ENCODE data around the gene OCRL.

Gene OCRL

DNA sequence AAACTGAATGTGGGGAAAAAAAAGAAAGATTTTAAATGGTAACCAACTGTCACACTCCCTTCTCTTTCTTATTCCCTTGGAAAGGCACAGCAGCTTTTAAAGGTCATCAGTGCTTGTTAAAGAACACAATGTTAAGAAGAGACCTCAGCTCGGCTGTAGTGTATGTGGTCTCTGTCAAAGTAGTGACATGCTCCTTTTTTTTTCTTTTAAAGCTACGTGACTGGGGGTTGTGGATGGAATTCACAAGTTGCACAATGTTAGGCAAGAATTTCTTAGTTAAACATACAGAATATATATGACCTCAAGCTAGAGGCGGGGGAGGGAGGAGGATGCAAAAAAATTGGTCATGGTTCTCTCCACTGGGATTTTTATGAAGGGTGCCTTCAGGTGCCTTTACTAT is 45.6 kb downstream of the OCRL start:
- no peak for DNase-seq (ENCODE audit: low spot score)

DNA sequence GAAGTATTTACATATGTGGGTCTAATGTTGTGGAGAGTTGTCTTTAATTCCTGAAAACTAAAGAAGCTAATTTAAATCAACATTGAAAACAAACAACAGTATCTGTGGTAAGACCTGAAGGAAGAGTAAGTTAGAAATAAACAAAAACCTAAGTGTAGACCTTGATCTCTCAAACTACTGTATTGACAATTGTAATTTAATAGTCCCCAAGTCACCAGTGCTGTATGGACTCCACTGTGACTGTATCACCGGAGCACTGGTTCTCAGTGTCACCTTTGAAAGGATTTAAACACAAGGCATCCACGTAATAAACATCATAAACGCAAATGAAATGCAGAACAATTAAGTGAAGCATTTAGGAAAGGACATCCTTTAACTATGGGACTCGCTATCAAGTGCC is 46.4 kb downstream of the OCRL start:
- DNase-seq (ENCODE audit: low spot score), result no peak

DNA sequence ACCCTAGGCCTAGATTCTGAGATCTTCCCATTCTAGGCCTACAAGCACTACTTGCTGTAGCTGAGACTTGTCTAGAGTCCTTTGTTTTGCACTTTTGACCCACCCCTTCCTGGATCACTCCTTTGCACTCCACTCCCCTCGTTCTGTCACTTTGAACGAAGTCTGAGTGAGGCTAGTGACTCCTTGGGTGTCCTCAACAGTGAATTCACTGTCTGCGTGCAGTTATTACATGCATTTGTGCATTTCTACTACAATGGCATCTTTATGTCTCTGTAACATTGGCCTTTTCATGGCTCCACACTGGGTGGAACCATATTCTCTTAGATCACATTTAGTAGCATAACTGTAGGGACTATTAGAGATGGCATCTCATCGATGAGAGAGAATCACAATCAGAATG is 50.5 kb downstream of the OCRL start:
- DNase-seq (ENCODE audit: low spot score), result no peak

DNA sequence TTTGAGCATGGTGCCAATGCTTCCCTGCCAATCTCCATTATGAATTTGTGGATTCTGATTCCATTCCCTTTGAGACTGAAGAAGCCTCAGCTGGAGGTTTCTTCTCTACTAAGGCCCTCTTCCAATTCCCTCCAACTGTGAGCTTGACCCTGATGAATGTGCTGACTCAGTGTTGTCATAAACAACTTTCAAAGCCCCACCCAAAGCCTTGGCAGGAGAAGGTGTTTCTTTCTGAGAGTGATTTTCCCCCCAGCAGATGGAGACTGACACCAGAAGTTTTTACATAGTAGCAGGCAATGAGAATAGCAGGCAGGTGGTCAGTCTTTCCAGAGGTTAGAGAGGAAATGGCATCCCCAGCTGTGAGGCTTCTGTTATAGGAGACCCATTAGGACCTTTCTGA is 53.1 kb downstream of the OCRL start:
- DNase-seq (ENCODE audit: low spot score), result no peak

DNA sequence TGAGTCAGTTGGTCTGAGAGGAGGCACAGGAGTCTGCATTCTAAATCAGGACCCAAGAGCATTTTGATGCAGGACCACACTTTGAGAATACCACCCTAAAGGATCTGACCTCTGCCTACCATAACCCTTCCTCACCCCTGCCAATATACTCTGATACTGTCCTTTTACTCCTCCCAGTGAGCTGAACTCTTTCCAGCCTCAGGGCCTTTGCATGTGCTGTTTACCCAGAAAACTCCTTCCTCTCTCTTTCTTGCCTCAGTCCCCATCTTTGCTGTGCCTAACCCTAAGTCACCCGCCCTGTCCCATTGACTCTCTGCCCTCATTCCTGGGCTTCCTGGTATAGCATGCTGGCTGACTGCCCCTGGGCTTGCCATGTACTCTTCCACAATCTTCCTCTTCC is 54.7 kb downstream of the OCRL start:
- DNase-seq (ENCODE audit: low spot score), result no peak

DNA sequence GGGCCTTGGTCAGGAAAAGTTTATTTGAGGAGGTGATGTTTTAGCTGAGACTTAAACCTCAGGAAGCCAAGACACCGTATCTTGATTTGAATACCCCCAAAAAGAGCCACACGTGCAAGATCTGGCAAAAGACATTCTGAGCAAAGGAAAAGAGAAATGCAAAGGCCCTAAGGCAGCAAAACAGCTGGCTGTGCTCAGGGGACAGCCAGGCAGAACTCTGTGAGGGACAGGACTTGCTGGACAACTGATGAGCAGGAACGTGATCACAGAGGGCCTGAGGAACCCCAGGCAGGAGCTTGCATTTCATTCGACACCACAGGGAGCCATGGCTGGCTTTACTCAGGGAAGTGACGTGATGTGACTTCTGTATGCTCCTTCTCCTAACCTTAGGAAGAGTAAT is 56.0 kb downstream of the OCRL start:
- DNase-seq (ENCODE audit: low spot score), result no peak

DNA sequence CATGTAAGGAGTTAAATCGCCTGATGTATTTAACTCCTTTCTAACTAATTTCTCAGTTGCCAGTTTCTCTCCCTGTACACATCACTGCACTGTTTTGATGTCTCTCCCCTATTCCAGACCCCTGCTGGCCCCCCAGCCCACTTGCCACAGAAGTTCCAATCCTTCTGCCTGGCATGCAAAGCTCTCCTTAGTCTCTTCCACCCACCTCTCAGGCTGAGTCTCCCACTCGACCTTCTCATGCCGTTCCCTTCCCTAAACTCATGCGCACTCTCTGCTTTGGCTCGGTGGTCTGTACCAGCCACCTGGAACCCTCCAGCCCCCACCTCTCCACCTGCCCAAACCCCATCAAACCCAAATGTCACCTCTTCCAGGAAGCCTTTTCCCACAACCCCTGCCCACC is 57.8 kb downstream of the OCRL start:
- no peak for DNase-seq (ENCODE audit: low spot score)

DNA sequence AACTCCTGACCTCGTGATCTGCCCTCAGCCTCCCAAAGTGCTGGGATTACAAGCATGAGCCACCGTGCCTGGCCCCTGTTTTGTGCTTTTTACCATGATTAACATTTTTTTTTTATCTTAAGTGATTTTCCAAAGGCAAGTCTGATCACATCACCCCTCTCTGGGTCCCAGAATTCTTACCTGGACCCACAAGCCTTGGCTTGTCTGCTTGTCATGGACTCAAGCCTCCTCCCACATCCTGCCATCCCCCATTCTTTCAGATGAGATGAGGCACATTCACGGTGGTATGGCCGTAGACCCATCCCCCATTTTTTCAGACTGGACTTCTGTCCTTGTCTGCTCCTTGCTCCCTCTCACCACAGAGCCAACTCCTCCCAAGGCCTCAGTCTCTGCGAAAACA is 59.4 kb downstream of the OCRL start:
- no peak for DNase-seq (ENCODE audit: low spot score)

DNA sequence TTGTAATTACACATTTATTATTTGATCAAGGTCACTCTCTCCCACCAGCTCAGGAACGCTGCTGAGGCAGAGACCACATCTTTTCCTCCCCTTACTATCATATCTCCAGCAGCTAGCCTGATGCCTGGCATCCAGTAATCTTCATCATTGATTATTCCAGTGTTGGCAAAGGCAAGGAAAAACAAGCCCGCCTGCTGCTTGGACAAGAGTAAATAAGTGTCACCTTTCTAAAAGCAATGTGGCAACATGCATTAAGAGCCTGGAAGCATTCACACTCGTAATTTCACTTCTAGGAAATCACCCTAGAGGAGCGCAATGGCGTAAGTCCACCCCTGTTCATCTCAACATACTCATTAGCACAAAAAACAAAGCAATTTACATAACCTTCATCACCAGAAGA is 59.9 kb downstream of the OCRL start:
- DNase-seq (ENCODE audit: low spot score), result no peak

DNA sequence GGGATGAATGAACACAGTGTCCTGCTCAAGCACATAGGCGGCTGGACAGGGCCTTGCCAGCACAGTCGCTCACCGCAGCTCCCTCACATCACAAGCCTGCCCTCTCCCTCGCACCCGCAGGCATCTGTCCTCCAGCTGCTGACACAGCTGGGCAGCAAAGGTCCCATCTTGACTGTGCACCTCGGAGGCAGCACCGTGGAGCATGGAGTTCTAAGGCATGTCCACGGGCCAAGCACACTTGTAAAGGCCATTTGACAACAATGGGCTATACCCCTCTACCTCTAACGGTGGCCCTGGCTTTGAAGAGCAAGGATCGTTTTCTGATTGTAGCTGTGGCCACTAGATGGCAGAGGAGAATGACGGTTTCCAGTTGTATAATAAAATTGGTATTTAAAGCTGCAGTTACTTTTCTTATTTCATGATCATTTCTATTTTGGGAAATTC is 60.9 kb downstream of the OCRL start:
- peak; percentile 43 for DNase-seq (ENCODE audit: low spot score)

DNA sequence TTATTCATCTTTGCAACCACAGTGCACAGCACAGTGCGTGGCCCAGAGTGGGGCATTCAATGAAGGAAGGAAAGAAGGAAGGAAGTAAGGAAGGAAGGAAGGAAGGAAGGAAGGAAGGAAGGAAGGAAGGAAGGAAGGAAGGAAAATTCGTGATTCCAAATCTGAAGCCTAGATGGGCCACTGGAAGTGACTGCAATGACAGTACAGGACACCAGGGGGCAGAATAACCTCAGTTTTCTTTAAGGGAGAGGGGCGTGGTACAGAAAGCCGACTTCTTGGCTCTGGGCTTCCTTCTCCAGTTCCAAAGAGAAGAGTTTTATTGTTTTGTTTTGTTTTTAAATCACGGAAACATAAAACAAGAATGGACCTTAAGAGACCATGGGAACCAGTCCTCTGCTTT is 66.9 kb downstream of the OCRL start:
- DNase-seq (ENCODE audit: low spot score), result peak; percentile 63

DNA sequence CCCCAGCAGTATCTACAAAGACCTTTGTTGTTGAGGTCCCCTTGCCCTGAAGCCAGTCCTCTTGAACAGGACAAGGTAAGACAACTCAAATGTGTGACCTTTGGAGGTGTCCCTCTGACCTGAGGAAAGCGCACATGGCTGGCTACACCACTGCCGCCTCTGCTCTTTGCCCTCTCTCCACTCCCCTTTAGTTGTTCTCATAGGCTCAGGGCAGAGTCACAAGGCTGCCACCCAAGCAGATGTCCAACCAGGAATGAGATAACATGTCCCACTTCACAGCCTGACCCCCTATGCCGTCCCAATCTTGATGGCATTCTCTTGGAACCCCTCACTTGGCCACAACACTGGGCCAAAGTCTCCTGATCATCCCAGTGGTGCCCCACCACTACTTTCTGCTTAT is 68.4 kb downstream of the OCRL start:
- DNase-seq (ENCODE audit: low spot score), result no peak

DNA sequence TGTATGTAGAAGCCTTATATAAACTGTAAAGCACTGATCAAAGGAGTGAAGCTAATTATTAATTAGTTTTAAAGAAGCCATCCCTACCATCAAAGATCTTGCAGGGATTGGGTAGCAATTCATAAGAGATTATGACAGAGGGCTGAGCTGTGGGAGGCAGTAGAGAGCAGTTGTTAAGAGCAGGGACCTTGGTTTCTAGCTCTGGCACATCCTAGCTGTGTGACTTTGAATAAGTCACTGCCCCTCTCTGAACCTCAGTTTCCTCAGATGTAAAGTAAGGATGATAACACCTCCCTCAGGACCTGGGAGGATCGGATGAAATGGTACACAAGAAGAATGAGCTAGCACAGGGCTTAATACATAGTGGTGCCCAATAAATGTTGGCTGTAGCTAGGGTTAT is 69.3 kb downstream of the OCRL start:
- no peak for DNase-seq (ENCODE audit: low spot score)

DNA sequence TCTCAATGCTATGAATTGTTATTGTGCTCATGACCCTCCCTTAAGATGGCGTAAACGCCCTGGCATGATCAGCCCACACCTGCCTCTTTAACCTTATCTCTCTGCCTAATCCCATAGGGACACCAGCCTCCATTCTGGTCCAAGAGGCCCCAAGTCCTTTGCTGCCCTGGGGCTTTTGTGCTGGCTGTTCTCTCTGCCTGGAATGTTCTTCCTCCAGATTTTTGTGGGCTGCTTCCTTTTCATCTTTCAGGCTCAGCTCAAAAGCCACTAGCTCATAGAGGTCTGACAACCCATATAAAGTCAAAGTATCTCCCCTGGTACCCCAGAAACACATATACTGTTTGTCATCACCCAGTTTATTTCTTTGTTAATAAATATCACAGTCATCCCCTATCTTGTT is 72.3 kb downstream of the OCRL start:
- DNase-seq (ENCODE audit: low spot score), result no peak

DNA sequence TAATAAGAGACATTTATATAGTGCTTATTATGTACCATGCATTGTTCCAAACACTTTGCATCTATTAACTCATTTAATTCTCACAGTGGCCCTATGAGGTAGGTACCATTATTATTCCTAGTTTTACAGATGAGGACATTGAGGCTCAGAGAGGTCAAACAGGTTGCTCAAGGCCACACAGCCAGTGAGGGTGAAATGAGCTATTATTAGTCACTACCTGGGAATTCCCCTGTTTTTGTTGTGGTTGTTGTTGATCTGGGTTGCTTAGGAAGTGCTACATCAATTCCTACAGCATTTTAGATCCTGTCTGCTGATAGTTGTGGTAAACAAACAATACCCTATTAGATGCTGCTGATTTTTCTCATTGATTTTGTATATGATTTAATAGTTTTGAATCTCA is 73.5 kb downstream of the OCRL start:
- peak; percentile 27 for DNase-seq (ENCODE audit: low spot score)

DNA sequence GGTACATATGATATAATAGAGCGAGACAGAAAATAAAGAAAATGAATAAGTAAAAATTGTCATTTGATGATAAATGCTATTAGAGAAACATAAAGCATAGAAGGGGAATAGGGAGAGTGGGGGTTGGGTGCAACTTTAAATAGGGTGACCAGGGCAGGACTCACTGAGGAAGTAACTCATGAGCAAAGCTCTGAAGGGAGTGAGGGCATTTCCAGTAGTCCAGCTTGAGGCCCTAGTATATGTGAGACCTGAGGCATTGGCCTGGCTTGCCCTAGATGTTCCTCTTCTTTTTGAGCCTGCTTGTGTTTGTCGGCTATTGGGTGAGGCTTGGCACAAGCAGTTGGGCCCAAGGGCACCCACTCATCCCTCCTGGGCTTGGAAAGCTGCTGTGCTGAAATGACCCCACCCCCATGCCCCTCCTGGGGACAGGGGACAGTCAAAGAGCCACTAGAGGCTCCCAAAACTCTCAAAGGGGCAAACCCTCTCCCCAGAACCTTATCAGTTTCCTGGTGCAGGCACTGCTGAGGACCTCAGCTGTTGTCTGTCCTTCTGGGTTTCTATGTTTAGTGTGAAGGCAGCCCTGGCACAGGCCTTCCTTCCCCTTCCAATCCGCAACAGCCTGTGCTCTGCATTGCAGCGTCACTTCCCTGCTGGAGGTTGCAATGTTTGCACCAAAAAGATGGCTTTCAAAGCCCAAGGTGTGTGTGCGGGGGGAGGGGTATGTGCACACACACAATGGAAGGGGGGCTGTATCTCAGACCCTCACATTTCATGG is 74.6 kb downstream of the OCRL start:
- no peak for DNase-seq (ENCODE audit: low spot score)

DNA sequence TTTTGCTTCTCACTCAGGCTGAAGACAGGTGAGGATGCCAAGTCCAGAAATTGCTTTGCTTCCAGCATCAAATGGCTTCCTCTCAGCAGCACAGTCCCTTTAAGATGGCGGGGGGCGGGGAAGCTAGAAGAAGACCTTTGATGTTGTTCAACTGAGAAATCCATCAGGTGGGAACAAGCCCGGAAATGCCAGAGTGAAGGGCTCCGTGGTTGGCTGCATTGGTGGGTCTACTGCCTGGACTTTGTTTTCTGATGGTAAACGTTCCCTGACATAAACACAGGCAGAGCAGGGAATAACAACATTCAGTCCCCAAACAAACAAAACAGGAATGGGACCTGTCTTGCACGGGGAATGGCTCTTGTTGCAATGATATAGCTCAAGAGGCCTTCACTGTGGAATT is 77.4 kb downstream of the OCRL start:
- DNase-seq (ENCODE audit: low spot score), result no peak

DNA sequence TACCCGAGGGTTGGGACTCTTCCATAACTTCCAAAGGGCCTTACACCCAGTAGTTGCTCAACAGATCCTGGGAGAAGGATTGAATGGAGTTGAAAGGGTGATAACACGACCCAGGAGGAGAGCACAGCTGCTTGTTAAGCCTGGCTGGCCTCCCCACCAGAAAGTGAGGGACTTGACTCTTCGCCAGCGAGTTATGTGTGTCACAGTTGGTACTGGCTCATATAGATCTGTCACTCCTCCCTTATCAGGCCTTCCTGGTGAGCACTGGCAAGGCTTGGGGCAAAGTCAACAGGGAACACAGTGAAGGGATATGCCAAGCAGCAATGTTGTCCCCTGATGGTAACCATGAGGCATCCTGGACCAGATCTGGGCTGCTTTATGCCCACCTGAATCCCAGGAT is 78.9 kb downstream of the OCRL start:
- no peak for DNase-seq (ENCODE audit: low spot score)

DNA sequence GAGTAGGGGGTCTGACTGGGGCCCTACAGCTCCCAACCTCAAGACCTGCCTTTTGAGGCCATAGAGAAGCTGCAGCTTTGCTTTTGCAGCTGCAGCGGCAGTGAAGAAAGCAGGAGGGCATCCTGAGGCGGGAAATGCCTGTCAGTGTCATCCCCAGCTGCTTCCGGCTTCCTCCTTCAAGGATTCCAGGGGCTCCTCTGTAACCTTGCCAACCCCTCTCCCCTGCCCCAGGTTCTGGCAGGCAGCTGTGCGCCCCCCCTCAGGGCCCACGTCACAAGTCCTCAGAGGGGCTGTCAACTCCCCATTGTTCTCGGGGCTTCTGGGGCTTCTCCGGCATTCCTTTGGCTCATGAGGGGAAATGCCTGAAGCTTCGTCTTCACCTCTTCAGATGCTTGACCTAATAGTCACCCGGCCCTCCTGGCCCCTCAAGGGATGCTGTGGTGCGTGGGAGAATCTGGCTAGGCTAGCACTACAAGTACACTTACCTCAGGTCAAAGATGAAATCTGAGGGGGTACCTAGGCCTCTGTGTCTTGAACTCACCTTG is 82.8 kb downstream of the OCRL start:
- no peak for DNase-seq (ENCODE audit: low spot score)

DNA sequence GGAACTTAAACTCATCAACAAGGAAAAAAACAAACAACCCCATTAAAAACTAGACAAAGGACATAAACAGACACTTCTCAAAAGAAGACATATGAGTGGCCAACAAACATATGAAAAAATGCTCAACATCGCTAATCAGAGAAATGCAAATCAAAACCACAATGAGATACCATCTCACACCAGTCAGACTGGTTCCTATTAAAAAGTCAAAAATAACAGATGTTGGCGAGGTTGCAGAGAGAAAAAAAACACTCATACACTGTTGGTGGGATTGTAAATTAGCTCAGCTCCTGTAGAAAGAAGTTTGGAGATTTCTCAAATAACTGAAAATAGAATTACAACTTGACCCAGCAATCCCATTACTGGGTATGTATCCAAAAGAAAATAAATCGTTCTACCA is 86.0 kb downstream of the OCRL start:
- DNase-seq (ENCODE audit: low spot score), result no peak

DNA sequence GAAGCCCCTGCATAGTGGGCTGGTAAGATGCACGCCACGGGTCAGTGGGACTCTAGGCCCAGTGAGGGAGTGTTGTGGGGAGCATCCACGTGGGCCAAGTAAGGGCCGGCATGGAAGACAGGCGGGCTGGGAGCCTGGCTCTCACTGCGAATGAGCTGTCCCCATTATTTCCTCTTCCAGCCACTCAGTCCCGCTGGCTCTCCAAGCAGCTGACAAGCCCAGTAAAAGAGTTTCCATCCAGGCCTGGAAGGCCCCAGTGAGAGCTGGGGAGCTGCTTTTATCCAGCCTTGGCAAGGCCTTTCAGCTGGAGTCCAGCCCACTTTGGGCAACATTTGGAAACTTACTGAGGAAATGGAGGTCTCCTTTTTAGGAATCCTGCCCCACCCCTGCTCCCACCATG is 89.8 kb downstream of the OCRL start:
- no peak for DNase-seq (ENCODE audit: low spot score)

DNA sequence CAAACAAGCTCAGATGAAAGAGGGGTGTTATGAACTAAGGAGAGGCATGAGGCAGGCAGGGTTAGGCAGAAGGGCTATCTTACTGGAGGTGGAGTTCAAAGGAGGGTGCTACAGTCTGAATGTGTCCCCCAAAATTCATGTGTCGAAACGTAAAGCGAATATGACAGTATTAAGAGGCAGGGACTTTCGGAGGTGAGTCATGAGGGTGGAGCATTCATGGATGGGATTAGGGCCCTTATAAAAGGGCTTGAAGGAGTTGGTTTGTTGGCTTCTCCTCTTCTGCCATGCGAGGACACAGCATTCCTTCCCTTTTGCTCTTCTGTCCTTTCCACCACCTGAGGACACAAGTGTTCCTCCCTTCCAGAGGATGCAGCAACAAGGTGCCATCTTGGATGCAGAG is 91.8 kb downstream of the OCRL start:
- DNase-seq (ENCODE audit: low spot score), result no peak

DNA sequence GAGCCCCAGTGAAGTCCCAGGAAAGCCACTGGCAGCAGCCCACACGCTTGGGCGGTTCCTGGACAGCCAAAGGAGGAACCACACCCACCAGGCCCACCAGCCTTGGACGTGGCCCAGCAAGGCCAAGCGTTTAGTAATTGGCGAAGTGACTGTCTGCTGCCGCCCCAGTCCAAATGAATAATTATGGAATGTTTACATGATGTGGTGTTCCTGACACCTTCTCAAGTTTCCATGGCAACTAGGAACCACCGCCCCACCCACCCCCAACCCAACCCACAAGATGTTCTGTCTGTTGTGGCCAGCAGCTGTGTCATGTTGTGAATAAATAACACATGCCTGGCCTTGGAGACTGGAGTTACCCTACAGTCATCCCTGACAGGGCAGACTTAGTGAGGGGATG is 92.4 kb downstream of the OCRL start:
- no peak for DNase-seq (ENCODE audit: low spot score)

DNA sequence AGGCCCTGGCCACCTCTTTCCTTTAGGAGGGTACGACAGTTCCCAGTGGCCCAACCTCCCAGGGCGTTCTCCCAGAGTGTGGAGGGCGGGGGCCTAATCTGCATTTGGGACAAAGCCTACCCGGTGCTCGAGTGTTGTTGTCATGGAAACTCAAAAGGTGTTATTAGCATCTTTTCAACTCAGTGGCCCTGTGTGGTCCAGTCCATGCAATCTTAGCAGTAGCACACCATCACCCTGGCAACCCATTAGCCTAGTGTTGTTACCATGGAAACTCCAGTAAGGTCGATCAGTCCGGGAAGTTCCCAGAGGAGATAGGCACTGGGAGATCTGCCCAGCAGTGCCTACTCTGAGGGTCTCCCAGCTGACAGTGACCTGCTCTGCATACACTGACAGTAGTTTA is 94.5 kb downstream of the OCRL start:
- DNase-seq (ENCODE audit: low spot score), result no peak
